Jurkat, Clone E6-1 (cell line): ENCODE results near the gene IFIT1.
"Not testable (repeated sequence)": the region's sequence is repeated elsewhere in the genome, so short reads cannot be mapped to it uniquely, and the experiment has no call there.

Experiments used
- DNase-seq: peaks from one replicate; pipeline ENCODE4 v3.0.0-alpha.2; 2011; ENCODE audit warnings: low read depth, low spot score
- H3K4me3 ChIP-seq: 2 replicates; pipeline ENCODE4 v1.5.1; 2011; ENCODE audit warnings: mild to moderate bottlenecking, low read length, control low read depth, moderate library complexity

IFIT1 gene

DNA sequence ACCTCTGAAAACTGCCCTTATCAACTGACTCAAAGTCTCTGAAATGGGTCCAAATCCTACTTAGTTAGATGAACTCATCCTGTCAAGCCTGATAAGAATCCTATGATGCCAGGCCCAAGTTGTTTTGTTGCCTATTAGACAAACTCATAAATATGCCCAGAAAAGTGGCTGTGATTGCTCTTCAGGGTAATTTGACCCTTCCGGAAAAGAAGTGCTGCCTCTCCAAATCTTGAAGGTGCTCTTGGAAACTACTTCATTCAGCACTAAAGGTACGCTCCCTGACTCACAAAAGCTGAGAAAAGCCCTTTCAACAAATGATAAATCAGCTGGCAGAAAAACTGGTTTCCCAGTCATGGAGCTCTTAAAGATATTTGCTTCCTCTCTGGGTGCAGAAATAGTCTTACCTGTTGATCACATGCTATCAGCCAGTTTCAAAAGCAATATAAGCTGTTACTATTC, 28.6 kb downstream of the IFIT1 start:
- no peak for DNase-seq
- no peak overlapping the region for H3K4me3 ChIP-seq

DNA sequence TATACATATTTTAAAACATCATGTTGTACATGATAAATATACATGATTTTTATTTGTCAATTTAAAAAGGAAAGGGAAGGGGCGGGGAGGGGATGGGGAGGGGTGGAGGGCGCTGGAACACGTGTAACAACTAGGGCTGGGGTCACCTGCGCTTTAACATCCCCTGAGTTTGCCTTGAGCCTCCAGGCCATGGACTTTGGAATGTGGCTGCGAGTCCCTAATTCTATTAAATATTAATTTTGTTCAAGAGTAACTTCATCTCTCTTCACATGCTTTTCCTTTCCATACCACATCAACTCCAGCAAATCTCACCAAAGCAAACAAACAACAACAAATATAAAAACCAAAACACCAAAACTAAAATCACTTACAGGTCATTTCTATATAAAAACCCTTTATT, 32.6 kb downstream of the IFIT1 start:
- no peak overlapping the region for H3K4me3 ChIP-seq

DNA sequence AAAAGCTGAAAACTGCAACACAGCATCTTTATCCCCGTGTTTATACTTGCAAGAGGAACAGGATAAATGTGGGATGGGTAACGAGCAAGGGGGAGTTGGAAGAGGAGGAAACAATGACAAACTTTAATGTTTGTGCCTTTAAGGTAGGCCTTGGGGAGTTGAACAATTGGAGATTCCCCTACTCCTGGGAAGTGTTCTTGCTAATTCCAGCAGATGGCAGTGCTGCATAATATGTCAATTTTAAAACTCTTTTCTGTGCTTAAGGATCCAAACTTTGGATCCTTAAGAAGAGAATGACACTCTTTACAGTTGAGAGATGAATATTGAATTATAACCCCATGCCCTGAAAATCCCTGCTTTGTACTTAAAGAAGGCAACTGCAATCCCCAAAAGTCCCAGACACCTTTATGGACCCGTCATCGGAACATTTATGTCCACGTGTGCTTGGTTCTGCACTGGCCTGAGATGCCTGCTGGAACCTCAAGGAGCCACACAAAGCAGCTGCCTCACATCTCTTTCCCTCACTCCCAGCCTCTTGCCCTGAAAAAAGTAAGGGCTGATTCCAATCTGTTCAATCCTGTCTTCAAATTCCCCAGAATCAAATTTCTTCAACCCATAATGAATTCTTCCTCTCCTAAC, 33.9 kb downstream of the IFIT1 start:
- peak; percentile 42 for DNase-seq
- H3K4me3 ChIP-seq = no peak overlapping the region

More for the DNA sequence above, 32.6 kb downstream of the IFIT1 start:
- no peak for DNase-seq

DNA sequence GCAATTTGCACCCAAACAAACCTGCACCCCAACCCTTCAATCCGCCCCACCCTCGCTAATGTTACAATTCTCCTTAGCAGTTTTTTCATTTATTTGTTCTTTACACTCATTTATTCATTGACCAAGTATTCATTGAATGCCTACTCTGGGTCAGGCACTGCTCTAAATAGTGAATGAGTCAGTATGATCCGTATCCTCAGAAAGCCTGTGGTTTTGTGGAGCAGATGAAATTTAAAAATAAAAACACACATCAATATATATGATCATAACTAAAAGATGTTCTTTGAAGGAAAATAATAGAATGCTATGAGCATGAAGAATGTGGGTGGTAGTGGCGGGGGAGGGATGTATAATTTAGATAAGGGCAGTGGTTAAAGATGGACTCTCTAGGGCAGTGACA, 35.2 kb downstream of the IFIT1 start:
- H3K4me3 ChIP-seq = no peak overlapping the region
- no peak for DNase-seq

DNA sequence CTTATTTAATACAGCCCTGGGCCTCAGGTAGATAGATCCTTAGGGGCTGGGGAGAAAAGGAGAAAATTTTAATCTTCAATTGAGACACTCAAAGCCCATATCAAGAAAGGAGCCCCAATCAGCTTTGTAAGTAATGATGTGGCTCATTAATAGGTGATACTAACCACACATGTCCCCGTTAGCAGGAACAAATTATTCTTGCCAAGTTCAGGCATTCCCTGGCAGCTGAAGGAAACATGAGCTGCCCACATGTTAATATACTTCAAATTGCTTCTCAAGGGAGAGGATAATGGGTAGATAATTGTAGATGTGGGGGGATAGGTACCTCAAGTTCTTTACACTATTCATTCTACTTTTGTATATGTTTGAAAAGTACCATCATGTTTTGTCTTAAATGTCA, 36.5 kb downstream of the IFIT1 start:
- no peak overlapping the region for H3K4me3 ChIP-seq
- DNase-seq = no peak

DNA sequence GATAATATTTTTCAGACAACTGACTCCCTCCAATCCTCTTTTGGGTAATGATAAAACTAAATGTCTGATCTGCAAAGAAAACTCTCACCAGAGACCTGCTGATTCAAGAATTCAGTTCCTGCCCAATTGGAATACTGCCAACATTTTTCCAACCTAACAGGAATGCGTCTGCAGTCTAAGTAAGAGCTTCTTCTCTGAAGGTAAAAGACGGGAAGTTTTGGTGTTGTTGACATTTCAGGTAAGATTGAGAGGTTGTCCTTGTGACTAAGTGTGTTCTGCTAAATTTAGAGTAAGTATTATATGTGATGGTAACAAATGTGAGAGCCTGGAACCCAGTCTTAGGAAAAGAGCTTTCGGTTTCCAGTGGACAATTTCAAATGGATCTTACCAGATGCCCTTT, 39.6 kb downstream of the IFIT1 start:
- no peak for DNase-seq
- H3K4me3 ChIP-seq = no peak overlapping the region

DNA sequence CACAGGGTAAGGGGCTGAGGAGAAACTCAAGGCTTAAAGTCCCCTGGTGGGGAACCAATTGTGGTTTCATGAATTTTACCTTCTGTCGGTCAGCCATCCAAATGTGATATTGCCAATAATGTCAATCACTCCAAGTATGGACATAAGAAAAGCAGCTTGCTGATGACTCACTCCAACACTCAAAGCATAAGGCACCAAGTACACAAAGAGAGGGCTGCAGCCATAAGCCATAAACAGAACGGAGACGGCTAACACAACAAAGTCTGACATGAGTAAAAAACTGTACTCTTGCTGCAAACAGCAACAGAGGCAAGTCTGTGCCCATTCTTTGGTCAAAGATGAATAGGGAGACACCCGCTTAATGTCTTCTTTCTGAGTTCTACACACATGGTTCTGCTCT, 46.1 kb downstream of the IFIT1 start:
- H3K4me3 ChIP-seq = no peak overlapping the region
- DNase-seq = no peak

DNA sequence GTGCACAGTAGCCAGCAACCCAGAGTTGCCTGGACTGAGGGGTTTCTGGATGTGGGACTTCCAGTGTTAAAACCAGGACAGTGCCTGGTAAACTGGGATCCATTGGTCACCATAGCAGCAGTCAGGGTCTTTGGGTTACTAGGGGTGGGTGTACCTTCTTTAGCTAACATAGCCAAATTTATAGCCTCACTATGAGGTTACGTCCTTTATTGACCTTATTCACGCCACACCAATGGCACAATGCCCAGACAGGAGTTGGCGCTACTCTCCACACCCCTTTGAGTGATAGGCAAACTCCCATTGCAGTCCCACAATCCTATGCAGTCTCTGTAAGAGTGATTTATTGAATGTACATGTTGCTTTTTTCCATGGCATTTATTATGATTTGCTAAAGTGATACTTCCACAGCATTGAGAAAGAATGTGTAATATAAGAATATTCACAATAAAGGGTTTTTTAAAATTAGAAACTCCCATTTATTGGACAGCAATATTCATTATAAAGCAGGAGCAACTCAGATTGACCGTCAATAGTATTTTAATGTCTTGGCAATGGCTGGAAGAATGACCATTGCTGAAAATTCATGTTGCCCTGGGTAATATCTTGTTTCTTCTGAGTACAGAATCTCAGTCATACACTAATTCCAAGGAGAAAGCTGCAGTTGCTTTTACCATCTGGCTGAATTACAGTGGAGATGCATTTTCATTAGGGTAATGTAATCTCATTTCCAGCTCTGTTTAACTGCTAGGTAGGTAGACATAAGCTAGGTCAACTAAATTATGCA, 48.0 kb downstream of the IFIT1 start:
- no peak overlapping the region for H3K4me3 ChIP-seq
- DNase-seq = no peak

DNA sequence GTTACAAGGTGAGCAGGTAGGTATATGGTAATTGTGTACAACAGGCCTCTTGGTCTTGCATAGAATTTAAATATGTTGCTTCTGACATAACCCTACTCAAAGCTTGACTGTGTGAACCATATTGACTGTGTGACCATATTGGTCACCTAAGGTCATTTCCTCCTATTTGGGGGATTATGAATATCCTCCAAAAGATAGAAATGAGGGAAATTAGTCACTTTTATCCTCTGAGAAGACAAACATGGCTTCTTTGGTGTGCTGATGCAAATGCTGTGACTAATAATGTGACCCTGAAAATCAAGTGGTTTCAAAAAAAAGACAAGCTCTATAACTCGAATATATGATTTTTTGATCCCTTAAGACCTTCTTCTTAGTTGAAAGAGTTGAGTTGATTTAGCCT, 49.9 kb downstream of the IFIT1 start:
- DNase-seq = no peak
- no peak overlapping the region for H3K4me3 ChIP-seq

DNA sequence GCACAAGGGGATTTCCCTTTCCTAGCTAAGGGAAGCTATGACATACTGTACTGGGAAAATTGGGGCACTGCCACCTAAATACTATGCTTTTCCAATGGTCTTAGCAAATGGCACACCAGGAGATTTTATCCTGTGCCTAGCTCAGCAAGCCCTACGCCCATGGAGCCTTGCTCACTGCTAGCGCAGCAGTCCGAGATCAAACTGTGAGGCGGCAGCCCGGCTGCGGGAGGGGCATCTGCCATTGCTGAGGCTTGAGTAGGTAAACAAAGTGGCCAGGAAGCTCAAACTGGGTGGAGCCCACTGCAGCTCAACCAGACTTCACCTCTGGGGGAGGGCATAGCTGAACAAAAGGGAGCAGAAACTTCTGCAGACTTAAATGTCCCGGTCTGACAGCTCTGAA, 52.4 kb downstream of the IFIT1 start:
- DNase-seq, H3K4me3 ChIP-seq: not testable (repeated sequence)

DNA sequence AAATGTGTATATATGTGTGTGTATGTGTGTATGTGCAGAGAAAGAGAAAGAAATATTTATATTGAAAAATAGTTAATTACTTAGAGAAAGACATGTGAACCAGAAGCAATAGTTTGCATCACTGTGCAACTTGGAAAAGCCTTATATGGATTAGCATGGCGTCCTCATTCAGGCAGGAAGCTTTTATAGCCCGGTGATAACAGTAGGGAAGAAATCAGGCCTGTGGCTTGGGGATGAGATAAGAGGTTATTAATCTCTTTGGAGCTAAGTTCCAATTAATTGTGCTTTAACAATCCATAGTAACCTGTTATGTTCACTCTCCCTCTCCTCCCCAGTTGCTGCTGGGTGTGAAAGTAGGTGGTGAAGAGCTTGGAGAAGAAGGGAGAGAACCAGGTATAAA, 58.5 kb downstream of the IFIT1 start:
- DNase-seq = no peak
- no peak overlapping the region for H3K4me3 ChIP-seq

DNA sequence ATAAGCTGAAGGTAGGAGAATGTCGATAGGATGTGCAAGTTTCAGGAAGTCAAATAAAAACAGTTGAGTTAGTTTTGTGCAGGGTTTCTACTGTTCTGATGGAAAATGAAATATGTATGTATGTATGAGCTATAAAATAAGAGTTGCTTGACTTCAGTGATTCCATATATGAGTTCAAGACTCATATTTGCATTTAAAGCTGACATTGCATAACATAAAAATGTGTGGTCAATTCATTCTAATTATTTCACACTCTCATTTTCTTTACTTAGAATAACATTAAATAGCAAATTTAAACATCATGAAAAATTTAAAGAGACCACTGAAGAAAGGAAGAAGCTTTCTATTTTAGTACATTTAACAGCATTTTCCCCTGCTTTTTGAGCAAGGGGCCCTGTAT, 59.8 kb downstream of the IFIT1 start:
- H3K4me3 ChIP-seq = no peak overlapping the region

DNA sequence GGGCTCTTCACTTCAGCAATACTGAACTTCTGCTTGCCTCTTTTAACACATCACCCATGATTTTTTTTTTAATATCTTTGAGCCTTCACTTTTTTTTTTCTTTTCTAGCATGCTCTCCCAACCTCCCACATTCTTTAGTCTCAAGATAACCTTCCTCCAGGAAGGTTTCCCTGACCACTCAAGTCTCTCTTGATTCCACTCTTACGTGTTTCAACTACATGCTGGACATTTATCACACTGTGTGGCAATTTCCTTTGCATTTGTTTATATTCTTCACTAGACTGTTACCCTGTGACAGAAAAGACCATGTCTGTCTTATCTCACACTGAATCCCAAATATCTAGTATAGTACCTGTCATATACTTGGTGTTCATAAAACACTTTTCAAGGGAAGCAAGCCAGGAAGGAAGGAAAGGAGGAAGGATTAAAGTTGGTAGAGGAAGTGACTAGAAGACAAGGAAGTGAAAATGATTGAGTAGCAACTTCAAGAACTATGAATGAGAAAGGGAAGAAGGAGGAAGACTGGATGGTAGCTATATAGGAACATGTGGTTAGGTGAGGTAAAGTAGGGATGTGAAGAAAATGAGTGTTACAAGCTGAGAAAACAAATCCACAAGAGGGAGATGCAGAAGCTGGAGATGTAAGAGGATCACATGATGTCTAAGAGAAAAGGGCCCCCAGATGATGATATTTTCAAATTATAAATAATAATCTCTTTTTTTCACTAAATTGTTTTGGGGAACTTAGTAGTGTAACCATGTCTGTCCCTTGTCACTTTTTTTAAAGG, 62.3 kb downstream of the IFIT1 start:
- no peak overlapping the region for H3K4me3 ChIP-seq
- no peak for DNase-seq

More for the DNA sequence above, 59.8 kb downstream of the IFIT1 start:
- DNase-seq = no peak
